Fibroblast of the conjunctiva (primary cell): ENCODE data around the gene THRA.

Experiments used
- DNase-seq: peaks from one replicate; pipeline ENCODE4 v3.0.0-alpha.2; 2010; ENCODE audit warnings: low read depth

The THRA gene

DNA sequence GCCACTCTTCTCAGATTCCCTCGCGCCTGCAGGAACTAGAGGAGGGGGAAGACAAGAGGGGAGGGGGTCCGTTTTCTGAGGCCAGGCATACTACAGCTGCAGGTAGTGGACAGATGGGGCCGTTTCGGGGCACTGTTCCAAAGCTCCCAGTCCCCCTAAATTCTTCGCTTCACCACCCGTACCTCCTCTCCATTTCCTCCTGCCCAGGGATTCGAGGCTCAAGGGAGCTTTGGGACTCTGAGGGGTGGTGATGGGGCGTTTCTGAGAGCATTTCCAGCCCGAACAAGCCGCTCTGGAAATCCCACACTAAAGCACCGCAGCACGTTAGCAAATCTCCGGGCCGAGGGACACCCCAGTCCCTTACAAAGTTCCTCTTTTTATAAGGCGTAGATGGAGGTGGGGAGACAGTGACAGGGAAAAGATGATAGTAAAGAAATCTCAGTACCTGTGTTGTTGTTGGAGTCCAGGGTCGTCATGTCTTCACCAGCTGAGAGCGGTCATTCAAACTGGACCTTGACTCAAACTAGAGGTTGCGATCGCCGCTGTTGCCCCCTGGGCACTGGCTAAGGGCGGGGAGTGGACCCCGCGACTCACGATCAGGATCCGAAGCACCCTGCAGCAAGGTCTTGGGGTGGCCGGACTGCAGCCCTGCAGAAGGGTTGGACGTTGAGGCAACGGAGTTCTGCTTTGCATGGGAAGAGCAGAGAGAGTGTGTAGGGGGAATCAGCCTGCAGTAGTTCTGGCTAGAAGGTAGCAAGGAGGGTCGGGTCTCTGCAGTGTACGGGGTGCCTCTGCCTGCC lies 37.1 kb downstream of the THRA start:
- DNase-seq, result no peak

DNA sequence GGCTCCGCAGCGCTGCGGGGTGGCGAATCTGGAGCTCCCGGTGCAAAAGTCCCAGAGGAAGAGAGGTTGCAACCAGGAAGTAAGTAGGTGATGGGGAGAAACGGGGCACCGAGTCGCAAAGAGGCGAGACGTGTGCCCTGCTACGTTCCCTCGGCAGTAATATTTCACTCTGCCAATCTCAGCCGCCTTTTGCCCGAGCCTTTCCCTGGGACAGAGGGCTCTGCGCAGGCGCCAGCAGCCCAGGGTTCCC lies 37.6 kb downstream of the THRA start, which contains the start of gene NR1D1:
Gene NR1D1 (minus strand): TSS at position 171 of the 250 bp plus-strand sequence. CDS start 495 bp downstream, outside the sequence.
- no peak for DNase-seq

DNA sequence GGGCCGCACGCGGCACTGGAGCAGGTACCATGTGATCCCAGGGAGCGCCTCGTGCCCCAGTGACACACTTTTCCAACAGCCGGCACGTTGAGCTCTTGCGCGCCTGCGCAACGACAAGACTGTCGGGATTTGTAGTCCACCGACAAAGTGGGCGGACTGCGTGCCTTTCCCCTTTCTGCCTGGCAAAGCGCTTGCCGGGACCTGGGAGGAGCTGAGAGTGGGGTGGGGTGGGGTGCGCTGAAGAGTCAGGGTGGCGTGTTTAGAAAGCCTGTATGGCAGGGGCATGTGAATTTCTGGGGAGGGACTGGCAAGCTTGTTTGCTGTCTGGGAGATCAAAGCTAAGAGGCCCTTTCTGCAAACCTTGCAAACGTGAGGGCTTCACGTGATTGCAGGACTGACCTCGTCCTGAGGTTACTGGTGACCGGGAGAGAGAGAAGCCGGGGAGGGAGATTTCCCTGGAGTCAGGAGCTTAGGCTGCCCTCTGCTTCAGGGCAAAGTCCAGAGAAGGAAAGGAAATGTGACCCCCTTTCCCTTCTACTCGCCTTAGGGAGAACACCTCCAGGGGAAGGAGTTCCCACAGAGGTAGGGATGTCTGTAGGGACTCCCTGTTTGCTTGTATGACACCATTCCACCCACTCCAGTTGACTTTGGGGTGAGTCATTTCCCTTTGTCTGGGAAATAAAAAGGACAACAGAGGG lies 38.1 kb downstream of the THRA start:
- peak; percentile 97 for DNase-seq

DNA sequence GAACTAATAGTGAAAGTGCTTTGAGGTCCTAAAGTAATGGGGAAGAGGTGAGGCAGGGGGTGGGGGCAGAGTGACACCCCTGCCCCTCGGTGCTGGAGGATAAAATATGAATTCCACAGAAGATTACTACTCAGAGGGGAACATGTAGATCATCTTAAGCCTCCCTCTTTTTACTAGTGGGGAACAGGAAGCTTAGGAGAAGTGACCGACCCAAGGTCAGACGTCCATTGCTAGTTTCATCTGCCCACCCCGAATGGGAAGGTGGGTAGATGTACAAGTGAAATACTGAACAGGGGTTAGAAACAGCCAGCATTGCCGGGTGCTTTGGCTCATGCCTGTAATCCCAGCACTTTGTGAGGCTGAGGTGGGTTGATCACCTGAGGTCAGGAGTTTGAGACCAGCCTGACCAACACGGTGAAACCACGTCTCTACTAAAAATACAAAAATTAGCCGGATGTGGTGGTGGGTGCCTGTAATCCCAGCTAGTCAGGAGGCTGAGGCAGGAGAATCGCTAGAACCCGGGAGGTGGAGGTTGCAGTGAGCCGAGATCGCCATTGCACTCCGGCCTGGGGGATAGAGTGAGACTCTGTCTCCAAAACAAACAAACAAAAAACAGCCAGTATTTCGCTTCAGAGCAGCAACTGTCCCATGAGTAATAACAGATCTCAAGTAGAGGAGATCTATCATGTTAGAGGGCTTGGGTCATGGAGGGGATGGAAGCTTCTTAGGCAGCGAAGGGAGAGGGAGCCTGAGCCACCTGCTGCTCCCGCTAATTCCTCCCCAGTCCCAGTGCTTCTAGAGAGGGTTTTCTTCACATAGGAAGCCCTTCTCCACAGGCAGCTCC lies 38.8 kb downstream of the THRA start:
- DNase-seq, result no peak

DNA sequence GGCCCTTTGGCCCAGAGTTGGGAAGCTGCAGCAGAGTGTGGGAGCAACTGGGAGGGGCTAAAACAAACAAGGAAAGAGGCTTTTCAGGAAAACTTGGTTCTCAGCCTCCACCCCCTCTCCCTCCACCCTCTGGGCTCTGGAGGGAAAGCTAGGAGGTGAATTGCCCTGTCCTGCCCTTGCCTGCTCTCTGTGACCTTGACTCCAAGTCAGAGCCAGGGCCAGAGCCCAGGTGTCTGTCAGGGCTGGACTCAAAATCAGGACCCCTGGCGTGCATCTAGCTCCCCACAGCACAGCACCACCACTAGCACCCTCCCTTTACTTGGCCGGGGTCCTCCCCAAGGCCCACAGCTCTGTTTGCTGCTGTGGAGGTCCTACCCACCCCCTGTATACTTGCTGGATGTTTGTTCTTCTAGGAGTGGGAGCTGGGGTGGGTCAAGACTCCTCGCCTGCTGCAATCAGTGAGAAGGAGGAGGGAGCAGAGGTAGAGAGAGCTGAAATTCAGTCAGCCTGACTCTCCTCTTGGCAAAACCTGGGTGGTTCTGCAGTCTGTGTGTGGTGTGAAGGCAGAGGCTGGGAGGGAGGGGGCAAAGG lies 40.4 kb downstream of the THRA start:
- DNase-seq, result no peak

DNA sequence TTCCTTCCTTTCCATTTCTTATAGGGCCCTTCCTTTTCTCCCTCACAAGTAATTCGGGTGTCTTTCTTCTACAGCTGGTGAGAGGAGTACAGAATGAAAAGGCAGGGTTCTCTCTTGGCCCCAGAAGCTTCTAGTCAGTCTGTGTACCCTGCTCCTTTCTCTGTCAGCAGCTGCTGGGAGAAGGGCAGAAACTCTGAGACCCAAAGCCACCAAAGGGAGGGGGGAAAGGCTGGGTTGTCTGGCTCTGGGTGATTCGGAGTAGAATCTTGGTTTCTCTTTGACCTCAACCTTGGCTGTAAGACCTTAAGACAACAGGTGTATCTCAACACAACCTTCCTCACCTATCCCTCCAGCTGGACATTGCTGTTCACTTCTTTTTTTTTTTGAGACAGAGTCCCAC lies 40.9 kb downstream of the THRA start:
- no peak for DNase-seq

DNA sequence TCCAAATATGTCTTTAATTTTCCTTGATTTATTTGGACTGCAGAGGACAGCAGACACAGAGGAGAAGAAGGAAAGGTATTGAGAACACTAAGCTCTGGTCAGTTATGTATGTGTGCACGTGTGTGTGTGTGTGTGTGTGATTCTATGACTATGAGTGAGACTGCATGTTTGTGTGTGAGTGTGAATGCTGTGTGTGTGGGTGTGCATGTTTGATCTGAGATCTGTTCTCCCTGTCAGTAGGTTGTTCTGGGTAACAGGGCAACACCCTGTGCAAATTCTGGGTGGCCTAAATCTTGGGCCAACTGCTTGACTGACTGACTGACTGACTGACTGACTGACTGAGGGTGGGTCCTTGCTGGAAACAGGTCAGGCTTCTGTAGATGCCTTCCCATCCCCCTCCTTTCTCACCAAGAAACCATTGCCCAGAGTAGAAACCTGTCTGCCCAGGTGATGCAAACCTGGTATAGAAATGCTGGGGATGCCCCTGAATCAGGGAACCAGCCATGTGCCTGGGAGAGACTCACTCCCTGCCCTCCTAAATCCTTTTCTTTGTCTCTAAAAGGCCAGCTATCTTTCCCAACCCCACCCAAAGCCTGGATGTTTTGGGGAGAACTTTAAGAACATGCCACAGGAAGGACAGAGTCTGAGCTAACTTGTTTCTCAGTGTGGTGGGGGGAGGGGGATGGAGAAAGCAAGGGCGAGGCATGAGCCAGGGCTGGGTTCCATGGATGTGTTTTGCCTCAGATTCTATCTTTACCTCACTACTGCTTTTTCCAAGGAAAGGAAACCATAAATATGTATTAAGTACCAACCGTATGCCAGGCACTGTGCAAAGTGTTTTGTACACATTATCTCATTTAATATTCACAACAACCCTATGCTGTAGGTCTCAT lies 42.1 kb downstream of the THRA start:
- DNase-seq, result no peak

DNA sequence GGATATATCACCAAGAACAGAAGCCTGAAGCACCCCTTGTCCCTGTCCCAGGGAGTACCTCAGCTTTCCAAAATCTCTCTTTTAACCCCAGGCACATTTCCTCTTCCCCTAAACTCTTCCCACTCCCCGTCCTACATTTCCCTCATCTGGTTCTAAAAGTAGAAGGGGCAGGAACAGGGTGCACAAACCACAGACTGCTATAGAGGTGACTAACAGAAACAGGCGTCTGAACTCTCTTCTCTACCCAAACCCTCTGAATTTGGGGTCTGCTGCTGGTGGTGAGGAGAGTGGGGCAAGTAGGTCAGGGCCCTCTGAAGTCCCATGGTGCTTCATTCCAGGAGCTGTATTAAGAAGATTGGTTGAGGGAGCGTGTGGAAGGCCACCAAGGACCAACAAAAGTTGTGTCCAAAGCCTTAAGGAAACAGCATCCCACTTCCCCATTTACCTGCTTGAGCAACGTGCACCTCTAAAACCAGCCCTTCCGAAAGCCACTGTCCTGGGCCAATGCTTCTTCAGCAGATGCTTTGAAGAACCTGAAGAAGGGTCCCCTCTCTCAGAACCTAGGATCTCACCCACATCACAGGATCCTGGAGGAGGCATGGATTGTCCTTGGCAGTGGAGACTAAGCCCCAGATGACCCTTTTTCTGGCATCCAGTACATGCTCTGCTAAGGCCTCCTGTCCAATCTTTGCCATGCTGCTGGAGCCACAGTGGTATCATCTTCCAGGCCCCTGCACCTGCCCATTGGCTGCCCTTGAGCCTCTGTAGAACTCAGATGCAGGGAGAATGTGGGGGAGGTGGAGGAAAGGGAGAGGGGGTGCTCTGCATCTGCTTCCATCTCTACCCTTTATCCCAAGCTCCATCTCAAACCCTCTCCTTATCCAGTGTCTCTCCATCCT lies 43.3 kb downstream of the THRA start:
- no peak for DNase-seq

DNA sequence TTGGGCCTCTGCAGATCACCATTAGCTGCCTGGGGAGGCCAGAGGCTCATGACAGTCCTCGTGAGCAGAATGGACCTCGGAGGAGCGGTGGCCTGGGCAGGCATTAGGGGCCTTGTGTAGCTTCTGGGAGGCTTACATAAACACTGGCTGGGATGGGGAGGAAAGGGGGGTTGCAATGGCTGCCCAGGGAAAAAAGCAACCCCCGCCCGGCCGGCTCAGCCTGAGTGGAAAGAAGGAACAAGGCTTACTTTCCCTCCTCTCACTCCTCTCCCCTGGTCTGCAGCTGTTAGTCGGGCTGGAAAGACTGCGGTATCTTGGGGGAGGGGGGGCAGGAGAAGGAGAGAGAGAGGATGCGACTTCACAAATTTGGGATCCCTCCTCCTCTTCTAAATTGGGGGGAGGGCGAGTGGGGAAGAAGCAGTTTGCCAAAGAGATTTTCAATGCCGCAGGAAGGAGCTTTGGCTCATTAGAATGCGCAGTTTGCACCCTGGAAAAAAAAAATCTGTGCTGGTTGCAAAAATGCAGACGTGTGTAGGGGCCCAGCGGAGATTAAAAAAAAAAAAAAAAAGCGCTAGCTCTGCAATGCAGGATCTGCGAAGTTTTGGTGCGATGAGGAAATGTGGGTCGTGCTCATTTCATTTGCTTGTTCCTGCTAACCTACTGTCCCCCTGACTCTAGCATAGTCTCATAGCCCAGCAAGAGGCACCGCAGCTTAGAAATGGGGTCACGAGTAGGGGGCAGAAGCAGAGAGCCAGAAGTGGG lies 44.2 kb downstream of the THRA start:
- no peak for DNase-seq

DNA sequence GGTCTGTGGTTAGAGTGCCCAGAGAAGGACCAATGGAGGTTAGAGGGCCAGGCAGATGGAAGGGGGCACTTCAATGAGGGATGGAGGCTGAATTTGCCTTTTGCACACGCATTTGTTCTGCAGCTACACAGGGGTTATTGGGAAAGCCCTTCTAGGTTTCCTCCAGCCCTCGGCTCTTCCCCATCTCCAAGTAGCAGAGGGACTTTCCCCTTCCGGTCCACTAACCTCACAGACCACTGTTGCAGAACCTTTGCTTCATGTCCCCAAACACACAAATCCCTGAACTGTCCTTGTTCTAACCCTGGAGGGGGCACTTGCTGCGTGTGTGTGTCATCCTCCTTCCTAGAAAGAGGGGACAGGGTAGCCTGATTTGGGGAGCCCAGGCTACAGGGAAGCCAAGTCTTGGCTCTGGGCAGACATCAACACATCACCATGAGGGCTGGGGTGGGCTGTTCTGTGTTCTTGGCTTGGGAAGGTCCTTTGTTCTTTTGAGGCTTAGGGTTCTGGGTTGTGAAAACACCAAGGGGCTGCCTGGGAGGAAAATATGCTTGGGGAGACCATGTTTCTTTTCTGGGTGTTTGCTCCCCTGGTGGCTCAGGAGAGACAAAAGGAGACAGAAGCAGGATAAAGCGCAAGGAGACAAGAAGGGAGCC lies 44.9 kb downstream of the THRA start:
- DNase-seq, result no peak

DNA sequence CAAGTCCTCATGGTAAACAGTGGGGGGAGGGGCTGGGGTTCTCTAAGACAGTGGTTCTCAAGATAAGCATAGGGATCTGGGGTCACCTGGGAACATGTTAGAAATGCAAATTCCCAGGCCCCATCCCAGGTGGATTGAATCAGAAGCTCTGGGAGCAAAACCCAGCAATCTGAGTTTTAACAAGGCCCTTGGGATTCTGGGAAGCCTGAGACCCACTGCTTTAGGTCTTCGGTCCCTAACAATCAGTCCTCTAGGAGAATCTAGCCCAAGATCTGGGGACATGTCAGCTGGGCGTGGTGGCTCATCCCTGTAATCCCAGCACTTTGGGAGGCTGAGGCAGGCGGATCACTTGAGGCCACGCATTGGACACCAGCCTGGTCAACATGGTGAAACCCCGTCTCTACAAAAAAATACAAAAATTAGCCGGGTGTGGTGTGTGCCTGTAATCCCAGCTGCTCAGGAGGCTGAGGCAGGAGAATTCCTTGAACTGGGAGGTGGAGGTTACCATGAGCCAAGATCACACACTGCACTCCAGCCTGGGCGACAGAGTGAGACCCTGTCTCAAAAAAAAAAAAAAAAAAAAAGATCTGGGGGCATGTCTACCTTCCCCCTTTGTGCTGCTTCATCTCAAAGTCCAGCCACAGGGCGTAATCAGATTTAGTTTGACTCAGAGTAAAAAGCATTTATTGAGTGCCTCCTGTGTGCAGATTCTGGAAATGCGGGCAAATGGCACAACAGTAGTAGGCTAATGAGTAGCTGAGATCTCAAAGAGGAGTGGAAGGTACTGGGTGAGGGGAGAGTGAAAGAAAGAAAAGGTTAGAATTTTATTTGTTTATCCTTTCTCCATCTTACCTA lies 46.4 kb downstream of the THRA start:
- DNase-seq, result no peak

DNA sequence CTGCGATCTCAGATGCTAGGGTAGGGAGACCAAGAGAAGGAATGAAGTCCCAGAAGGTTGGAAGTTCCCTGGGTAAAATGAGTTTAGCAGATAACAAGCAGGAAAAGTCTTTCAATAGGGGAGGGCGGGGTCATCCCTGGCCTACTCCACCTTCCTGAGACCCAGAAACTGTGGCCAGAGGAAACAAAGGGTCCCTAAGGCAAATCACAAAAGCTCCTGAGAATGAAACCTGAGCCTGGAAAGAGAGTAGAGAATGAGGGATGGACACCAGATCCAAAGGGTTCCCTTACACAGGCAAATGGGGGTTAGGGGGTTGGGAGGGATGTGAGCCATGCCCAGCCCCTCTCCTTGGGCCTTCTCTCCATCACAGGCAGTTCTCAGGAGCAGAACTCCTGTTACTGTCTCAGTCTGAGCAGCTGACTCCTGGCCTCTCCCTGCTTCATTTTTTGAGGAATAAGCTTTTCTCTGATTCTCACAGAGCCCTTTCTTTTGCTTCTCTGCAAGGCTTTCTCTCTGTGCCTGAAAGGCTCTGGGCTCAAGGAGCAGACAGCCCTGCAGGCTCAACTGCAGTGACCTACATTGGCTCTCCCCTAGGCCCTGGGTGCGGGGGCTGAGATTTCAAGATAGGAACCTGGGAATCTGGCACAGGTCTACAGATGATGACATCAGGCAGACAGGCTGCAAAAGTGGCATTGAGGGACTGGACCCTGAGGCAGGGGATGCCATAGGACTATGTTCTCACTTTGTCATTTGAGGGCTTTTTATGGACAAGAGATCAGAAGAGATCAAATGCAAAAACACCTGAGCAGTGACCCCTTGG lies 47.5 kb downstream of the THRA start:
- DNase-seq, result no peak

DNA sequence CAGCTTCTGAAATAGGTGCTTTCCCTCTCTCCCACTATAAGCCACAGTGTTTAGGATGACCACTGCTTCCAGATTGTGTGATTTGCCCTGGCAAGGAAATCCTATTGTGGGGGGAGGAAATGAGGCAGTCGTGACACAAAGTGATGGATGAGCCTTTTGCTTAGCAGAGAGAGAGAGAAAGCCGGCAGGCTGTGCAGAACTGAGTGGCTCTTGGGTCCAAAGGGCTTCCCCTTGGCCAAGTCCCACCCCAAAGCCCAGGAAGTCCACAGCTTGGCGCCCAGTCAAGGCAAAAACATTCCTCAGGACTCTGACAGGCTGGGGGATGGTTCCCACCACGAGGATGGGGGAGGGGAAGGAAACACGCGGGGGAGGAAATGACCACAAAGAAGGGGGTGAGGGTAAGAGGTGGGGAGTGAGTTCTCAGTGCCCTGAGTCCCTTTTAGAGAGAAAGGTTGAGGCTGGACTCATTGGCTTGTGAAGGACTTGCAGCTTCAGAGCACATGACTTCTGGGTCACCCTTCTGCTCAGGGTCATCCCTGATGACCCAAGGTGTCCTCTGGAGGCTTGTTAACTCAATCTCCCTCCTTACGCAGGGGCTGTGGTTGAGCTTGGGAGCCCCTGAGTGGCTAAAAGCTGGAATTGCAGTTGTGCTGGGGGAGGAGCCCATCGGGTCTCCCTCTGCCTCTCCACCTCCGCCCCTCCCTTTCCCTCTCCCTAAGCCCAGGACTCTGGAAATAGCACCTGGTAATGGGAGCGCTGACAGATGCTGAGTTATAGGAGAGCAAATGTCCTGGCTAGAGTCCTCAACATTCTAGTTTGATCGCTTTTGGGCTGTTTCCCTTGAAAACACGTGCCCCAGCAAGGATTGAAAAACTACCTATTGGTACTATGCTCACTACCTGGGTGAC lies 48.7 kb downstream of the THRA start:
- peak; percentile 81 for DNase-seq

DNA sequence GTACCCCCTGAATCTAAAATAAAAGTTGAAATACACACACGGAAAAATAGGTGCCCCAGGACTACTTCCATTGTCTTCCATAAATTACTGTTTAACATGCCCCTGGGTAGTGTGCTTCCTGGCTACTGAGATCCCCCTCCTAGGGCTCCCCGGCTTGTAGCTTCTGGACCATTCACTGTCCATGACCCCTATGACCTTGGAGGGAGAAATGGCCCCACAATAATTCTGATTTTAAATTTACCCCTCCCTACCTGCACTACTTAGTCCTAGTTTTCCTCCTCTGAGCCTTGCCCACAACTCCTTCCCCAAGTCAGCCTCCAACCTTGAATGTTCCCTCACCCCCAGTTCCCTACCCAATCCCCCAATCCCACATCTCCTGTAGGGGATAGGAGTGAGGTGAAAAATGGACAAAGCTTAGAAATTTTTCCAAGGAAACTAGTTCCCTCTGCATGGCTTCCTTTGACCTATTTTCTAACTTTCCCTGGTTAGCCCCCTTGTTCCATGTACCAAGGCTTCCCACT lies 49.5 kb downstream of the THRA start:
- DNase-seq, result no peak

DNA sequence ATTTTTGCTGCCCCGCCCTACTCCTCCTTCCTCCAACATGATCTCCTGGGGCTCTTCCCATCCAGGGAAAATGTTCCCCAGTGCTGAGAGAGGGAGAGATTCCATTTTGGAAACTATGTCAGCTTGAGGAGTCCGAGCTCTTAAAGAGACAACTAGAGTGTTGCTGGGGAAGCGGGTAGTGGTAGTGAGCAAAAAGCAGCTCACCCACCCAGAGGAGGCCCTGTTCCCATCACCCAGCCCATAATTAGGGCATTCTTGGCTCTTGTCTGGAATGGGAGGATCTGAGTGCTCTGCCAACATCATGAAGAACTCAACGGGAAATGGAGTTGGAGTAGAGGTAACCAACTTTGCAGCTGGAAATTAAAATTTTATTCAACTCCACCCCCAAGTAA lies 49.9 kb downstream of the THRA start:
- DNase-seq, result no peak
